GM18519 (cell line): Measurements from ENCODE around the gene OR2V2.
"Not testable (repeated sequence)": the region's sequence is repeated elsewhere in the genome, so short reads cannot be mapped to it uniquely, and the experiment has no call there.

ENCODE experiments used
- ATAC-seq: cut with Tn5 transposase; IDR thresholded peaks from one replicate; pipeline ENCODE4 v1.9.1; 2021; ENCODE audit warnings: mild to moderate bottlenecking, moderate library complexity; ENCODE audit not compliant: unreplicated experiment, low FRiP score

Gene OR2V2

GRCh38 chr5:181114844-181115778, 32.3 kb upstream of the OR2V2 start:
- no peak for ATAC-seq

DNA sequence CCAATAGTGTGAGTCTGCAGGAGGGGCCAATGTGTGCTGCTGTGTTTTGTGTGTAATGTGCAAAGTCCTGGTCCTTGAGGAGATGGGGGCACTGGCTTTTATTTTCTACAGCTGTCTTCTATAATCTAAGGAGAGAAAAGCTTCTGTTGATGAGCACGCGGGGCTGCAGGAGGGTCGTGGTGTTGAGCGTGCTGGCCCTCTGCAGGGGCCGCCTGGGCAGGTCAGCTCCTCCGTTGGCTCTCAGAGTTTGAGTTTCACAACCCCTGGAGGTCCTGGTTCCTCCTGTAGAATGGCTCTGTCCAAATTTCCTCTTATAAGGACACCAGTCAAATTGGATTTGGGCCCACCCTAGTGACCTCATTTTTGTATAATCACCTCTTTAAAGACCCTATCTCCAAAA, 29.0 kb upstream of the OR2V2 start:
- no peak for ATAC-seq

DNA sequence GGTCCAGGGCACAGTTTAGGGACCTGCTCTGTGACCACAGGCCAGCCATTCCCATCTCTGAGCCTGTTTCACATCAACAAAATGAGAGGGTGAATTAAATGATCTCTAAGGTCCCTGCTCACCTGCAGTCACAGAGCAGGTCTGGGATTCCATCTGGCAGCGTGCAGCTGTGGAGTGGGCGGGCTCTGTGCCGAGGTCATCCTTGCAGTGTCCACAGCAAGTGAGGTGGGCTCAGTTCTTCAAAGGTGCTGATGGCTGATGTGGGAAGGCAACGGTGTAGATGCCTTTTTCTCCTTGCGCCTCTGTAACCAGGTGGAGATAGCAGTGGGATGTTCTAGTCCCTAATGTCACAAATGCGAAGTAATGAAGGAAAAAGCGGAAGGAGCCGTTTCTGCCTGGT, 28.3 kb upstream of the OR2V2 start:
- ATAC-seq, result no peak

- no peak for ATAC-seq
These were observed 27.1 kb upstream of the OR2V2 start for GRCh38 chr5:181120306-181120705.

GRCh38 chr5:181120761-181121160, 26.6 kb upstream of the OR2V2 start:
- no peak for ATAC-seq

DNA sequence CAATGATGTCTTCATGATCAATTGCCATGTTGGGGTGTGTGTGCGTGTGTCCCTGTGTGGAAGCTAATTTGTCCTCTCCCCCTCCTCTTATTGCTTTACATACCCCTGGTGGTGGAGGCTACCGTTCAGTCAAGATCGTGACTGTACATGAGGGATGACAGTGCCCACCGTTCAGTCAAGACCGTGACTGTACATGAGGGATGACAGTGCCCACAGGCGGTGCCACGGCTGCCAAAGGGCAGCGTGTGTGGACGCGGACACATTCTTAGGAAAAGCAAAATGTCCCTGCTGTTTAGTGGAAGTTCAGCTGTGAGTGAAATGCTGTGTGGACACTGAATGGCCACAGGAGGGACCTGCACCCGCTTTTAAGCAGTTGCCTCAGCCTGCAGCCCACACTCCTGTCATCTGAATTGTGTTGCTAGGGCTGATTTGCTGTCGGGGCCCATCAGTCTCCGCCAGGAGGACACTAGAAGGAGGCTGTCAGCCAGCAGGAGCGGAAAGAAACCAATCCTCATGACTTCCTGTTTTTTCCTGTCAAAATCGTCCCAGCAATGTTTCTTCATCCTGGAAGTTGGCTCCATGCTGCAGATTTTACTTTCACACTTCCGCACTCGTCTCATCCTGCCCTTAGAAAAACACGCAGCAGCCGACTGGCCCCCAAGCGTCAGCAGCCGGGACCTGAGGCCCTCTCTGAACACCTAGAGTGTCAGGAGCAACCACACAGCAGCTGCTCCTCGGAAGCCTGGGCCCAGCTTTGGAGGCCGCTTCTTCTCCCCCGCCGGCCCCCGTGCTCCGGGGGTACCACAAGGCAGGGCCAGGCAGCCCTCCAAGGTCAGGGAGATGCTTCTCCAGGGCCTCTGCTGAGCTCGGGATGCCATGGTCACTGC, 25.5 kb upstream of the OR2V2 start:
- no peak for ATAC-seq

- no peak for ATAC-seq
These were observed 22.9 kb upstream of the OR2V2 start for GRCh38 chr5:181124526-181124925.

DNA sequence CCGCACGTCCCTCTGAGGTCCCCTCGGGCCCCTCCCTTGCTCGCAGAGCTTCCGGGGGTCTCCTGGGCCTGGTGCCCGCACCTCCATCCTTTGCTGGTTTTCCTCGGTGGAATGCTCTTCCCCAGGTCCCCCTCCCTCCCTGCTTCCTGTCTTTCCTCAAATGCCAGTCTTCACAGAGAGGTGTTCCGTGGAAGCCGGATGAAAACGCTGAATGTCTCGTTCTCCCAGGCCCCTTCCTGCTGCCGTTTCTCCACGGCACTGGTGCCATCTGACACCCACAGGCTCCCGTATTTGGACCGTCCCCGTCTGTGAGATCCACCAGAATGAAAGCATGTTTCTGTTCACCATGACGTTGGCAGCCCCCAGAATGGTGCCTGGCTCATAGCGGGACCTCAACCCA, 20.5 kb upstream of the OR2V2 start:
- no peak for ATAC-seq

DNA sequence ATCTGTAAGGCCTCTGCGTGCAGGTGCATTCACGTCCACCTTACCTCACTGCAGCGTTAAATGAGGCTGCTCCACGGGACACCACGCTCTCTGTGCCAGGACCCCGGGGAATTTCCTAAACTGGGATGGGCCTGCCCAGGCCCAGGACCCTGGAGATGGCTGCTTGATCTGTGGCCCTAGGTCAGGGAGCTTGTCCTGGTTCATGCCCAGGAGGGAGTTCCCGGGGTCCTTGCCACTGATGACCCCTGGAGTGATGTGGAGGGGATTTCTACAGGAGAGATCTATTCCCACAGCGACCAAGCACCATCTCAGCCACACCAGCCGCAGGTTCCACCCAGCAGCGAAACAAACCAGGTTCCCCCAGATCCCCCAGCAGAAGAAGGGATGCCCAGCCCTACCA, 19.9 kb upstream of the OR2V2 start:
- no peak for ATAC-seq

- ATAC-seq, result no peak
These were observed 19.3 kb upstream of the OR2V2 start for GRCh38 chr5:181127907-181128626.

- no peak for ATAC-seq
These were observed 17.8 kb upstream of the OR2V2 start for GRCh38 chr5:181129601-181130000.

- not testable (repeated sequence) for ATAC-seq
These were observed 17.3 kb upstream of the OR2V2 start for GRCh38 chr5:181130081-181130480.

DNA sequence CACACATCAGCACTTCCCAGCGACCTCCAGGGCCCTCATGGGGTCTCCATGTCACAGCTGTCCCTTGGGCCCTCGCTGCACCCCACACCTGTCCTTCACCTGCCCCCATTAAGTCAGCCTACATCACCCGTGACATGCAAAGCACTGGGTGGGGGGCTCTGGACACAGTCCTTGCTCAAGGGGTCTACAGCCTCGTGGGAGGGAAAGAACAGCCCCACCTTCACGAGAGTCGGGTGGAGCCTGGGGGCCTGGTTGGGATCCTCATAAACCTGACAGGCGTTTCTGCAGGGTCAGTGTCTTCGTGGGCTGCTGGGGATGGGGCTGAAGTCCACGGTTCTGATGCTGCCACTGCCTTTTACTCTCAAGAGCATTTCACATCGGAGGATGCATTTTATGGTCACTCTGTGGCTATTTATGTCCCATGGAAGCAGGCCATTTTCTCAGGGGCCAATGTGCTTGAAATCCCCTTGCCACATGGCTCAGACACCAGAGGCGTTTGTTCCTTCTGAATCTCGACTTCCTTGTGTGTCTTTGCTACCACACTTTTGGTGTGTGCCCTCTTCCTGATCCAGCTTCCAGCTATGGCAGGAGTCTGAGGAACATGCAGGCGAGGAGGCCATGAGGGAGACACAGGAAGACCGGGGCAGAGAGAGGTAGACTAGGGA, 16.4 kb upstream of the OR2V2 start, which contains the start of gene OR2V1:
Gene OR2V1, minus strand, starts transcription at position 338 of the 665 bp plus-strand sequence. CDS start 5,865 bp downstream, outside the sequence.
- ATAC-seq, result no peak

DNA sequence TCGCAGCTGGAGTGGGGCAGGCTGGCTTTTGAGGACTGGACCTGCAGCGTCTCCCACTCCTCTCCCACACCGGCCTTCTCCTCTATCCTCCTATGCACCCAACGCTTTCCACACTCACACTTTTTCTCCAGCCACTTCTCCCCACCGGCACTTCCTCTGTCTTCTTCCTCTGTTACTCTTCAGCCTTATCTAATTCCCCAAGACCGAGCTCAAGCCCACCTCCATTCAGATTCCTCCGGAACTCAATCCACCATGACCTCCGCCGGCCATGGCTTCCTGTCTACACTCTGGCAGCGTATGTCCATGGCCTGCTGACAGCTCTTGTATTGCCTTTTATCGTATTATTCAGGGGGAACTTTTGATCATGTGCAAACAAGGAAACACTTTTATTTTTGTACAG, 15.9 kb upstream of the OR2V2 start:
- ATAC-seq, result no peak

DNA sequence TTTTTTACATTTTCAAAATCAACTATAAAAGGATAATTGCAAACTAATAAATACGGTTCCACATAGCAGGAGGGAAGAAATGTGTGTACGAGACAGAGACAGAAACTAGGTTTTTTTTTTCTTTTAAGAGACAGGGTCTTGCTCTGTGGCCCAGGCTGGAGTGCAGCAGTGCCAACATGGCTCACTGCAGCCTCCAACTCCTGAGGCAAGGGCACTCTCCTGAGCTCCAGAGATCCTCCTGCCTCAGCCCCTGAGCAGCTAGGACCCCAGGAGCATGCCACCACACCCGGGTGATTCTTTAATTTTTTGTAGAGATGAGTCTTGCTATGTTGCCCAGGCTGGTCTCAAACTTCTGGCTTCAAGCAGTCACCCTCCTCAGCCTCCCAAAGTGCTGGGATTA, 14.3 kb upstream of the OR2V2 start:
- no peak for ATAC-seq

- no peak for ATAC-seq
These were observed 13.7 kb upstream of the OR2V2 start for GRCh38 chr5:181133610-181134231.

GRCh38 chr5:181134259-181134658, 13.1 kb upstream of the OR2V2 start:
- no peak for ATAC-seq

GRCh38 chr5:181136361-181136955, 10.9 kb upstream of the OR2V2 start:
- no peak for ATAC-seq

GRCh38 chr5:181138258-181138657, 9.1 kb upstream of the OR2V2 start:
- no peak for ATAC-seq
